Tibial artery (tissue), 4 donors: ENCODE results near the gene ATG7.
"Not testable (repeated sequence)": the region's sequence is repeated elsewhere in the genome, so short reads cannot be mapped to it uniquely, and the experiment has no call there.

Source experiments
- DNase-seq, 2 donors: peaks; one replicate each; pipeline ENCODE4 v3.0.0-alpha.2; 2019
- H3K27ac ChIP-seq, 2 donors: fragments of 200-600 bp; sonication (generic) in 1 of 2; 1 replicate in 1 of 2; 2 replicates in 1 of 2; pipeline ENCODE4 v1.5.1; 2018 to 2019; ENCODE audit warnings: mild to moderate bottlenecking in 1 of 2
- H3K27me3 ChIP-seq, 2 donors: fragments of 200-600 bp; sonication (generic) in 1 of 2; one replicate each; pipeline versions ENCODE4 v1.5.1 to v1.6.0; 2016 to 2019
- H3K36me3 ChIP-seq, 3 donors: fragments of 200-600 bp; sonication (generic) in 2 of 3; one replicate each; pipeline ENCODE4 v1.5.1; 2016 to 2019; ENCODE audit warnings: mild to moderate bottlenecking in 2 of 3
- H3K4me1 ChIP-seq, 4 donors: fragments of 200-600 bp; sonication (generic) in 2 of 4; 1 replicate in 3 of 4; 2 replicates in 1 of 4; pipeline ENCODE4 v1.5.1; 2016 to 2019
- H3K4me3 ChIP-seq, 2 donors: fragments of 200-600 bp; sonication (generic) in 1 of 2; 1 replicate in 1 of 2; 2 replicates in 1 of 2; pipeline ENCODE4 v1.5.1; 2018 to 2019; ENCODE audit warnings: mild to moderate bottlenecking in 2 of 2
- H3K9me3 ChIP-seq, 3 donors: fragments of 200-600 bp; sonication (generic) in 1 of 3; one replicate each; pipeline ENCODE4 v1.5.1; 2016 to 2019
- intact Hi-C: fragments of 100-400 bp; cut with DNase I; formaldehyde crosslinking; loops from one replicate; pipeline ENCODE4 v1.15.0; 2023; ENCODE audit warnings: low total_unique reads
- TF ChIP-seq, protein P1 (sequence below), 2 experiments: fragments of 200-600 bp in 1 of 2; fragments of 450-650 bp in 1 of 2; IDR thresholded peaks; one replicate each; pipeline ENCODE4 v1.5.1; 2017 to 2019; ENCODE audit warnings: antibody characterized with exemption in 2 of 2, mild to moderate bottlenecking in 1 of 2, moderate library complexity in 1 of 2

ATG7 gene

DNA sequence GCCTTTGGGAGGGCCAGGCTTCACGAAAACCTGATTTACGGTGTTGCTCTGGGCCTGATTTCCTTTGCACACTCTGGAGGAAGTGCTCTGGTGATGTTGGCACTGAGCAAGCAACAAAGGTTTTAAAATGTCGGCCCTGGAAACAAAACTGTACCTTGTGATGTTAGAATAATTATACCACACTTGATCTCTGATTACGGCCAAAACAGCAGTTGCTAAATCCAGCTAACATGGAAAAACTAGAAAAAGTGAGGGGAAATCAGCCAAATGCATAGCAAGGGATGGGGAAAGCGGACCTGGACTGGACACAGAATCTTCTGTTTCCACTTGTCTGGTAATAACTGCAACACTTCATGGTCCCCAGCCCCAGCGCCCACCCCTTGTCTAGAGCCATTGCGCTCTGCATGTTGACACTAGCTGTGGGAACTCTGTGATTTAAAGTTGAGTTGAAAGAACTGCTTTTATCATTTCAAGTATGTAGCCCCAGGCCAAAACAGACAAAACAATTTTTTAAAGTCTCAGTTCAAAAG lies 251.4 kb downstream of the ATG7 start:
- Histone ChIP-seq H3K4me3 (no peak overlapping the region), H3K27me3 (no peaks in the 10 kb centered on the region), H3K4me1 (peaks cover 0 to 25% (median 12%) of the 10 kb centered on the region in 4 donors), H3K9me3 (no peaks in the 10 kb centered on the region), H3K27ac (peak overlapping the region; percentile 62 to 63), H3K36me3 (no peaks in the 10 kb centered on the region)
- TF ChIP-seq, protein P1, sequence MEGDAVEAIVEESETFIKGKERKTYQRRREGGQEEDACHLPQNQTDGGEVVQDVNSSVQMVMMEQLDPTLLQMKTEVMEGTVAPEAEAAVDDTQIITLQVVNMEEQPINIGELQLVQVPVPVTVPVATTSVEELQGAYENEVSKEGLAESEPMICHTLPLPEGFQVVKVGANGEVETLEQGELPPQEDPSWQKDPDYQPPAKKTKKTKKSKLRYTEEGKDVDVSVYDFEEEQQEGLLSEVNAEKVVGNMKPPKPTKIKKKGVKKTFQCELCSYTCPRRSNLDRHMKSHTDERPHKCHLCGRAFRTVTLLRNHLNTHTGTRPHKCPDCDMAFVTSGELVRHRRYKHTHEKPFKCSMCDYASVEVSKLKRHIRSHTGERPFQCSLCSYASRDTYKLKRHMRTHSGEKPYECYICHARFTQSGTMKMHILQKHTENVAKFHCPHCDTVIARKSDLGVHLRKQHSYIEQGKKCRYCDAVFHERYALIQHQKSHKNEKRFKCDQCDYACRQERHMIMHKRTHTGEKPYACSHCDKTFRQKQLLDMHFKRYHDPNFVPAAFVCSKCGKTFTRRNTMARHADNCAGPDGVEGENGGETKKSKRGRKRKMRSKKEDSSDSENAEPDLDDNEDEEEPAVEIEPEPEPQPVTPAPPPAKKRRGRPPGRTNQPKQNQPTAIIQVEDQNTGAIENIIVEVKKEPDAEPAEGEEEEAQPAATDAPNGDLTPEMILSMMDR (IDR thresholded peaks at IDR 0.05): no peak
- intact Hi-C loops: no loop called here
- DNase-seq: peak; percentile 43 to 76

DNA sequence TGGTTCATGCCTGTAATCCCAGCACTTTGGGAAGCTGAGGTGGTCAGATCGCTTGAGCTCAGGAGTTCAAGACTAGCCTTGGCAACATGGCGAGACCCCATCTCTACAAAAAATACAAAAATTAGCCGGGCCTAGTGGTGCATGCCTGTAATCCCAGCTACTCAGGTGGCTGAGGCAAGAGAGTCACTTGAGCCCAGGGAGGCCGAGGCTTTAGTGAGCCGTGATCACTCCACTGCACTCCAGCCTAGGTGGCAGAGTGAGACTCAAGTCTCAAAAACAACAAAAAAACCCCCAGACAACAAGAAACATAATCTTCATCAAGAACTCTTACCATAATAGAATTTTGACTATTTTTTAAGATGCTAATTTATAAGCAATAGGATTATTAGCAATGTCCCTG lies 253.9 kb downstream of the ATG7 start:
- H3K36me3 ChIP-seq, intact Hi-C loops, H3K9me3 ChIP-seq, DNase-seq, H3K27me3 ChIP-seq, H3K4me3 ChIP-seq, H3K27ac ChIP-seq: not testable (repeated sequence)
- H3K4me1 ChIP-seq: peaks cover 0 to 44% (median 29%) of the 10 kb centered on the region in 4 donors

GRCh38 chr3:11529281-11529680 lies 257.1 kb downstream of the ATG7 start:
- Histone ChIP-seq H3K36me3 (no peaks in the 10 kb centered on the region), H3K27ac (peak overlapping the region in 1 of 2 donors; percentile 17), H3K4me3 (no peak overlapping the region), H3K27me3 (no peaks in the 10 kb centered on the region), H3K9me3 (no peaks in the 10 kb centered on the region), H3K4me1 (peaks cover 0 to 48% (median 39%) of the 10 kb centered on the region in 4 donors)
- no peak for DNase-seq
- TF ChIP-seq, protein P1 (IDR thresholded peaks at IDR 0.05): no peak
- intact Hi-C loops: no loop called here

- peak in 1 of 2 donors; percentile 79 for DNase-seq
- TF ChIP-seq, protein P1 (IDR thresholded peaks at IDR 0.05): no peak
Observed at GRCh38 chr3:11530153-11530721, 258.0 kb downstream of the ATG7 start.

GRCh38 chr3:11532931-11533391 lies 260.8 kb downstream of the ATG7 start:
- Histone ChIP-seq H3K27ac (peak overlapping the region; percentile 57 to 74), H3K27me3 (no peaks in the 10 kb centered on the region), H3K9me3 (no peaks in the 10 kb centered on the region), H3K4me3 (no peak overlapping the region), H3K4me1 (peaks cover 0 to 49% (median 47%) of the 10 kb centered on the region in 4 donors), H3K36me3 (no peaks in the 10 kb centered on the region)
- DNase-seq: no peak
- intact Hi-C loops: no loop called here
- TF ChIP-seq, protein P1 (IDR thresholded peaks at IDR 0.05): no peak

More at GRCh38 chr3:11530153-11530721, 258.0 kb downstream of the ATG7 start:
- intact Hi-C loops: no loop called here
- H3K27me3 ChIP-seq: no peaks in the 10 kb centered on the region
- H3K27ac ChIP-seq: peak overlapping the region; percentile 3 to 17
- H3K4me1 ChIP-seq: peaks cover 0 to 49% (median 47%) of the 10 kb centered on the region in 4 donors
- no peaks in the 10 kb centered on the region for H3K9me3 ChIP-seq
- H3K4me3 ChIP-seq: no peak overlapping the region
- H3K36me3 ChIP-seq: no peaks in the 10 kb centered on the region

DNA sequence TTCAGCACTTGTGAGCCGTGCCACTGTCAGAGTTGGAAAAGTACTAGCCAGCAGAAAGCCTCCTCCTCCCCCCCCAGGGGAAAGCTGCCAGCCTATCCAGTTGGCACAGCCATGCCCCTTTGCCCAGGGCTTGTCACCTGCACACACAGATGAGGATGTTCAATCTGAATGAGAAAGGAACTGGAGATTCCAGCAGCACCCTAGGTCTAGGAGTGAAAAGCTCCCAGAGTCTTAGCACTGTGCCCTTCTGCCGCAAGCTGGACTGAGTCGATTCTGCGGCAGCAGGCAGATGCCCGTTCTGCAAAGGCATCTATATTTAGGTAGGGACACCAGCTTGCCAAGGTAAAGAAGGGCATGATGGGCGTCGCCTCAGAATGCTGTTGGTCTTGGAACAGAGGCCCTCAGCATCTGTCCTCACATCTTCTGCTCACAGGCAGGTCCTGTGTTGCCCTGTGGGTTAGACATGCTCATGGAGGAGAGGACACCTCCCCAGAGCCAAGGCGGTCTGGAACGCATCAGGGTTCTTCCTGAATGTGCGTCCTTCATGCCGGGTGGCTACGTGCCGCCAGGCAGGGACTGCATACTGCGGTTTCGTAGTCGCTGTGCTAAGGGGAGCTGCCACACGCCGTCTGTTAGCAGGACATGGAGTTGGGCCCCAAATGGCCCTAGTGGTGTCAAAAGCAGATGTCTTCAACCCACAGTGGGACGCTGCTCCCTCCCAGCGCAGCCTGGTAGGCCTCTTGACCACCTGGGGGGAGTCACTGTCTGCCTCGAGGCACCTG lies 262.0 kb downstream of the ATG7 start:
- intact Hi-C loops: no loop called here
- TF ChIP-seq, protein P1 (IDR thresholded peaks at IDR 0.05): no peak
- no peaks in the 10 kb centered on the region for H3K27me3 ChIP-seq
- peak overlapping the region; percentile 57 to 74 for H3K27ac ChIP-seq
- H3K36me3 ChIP-seq: no peaks in the 10 kb centered on the region
- no peak overlapping the region for H3K4me3 ChIP-seq
- DNase-seq: peak; percentile 35 to 82
- H3K4me1 ChIP-seq: peaks cover 0 to 49% (median 47%) of the 10 kb centered on the region in 4 donors
- H3K9me3 ChIP-seq: no peaks in the 10 kb centered on the region
